WTC11 (cell line): ENCODE data around the gene CELF4.

Experiments used
- ETV6 ChIP-seq: sonication (generic); formaldehyde crosslinking; IDR thresholded peaks from 2 replicates; pipeline ENCODE4 v1.8.1; 2022; ENCODE audit warnings: mild to moderate bottlenecking, missing genetic modification reagents
- KAT7 ChIP-seq: sonication (generic); formaldehyde crosslinking; IDR thresholded peaks from 2 replicates; pipeline ENCODE4 v1.8.1; 2023; ENCODE audit warnings: missing genetic modification reagents, mild to moderate bottlenecking, borderline replicate concordance
- ZNF232 ChIP-seq: sonication (generic); formaldehyde crosslinking; IDR thresholded peaks from 2 replicates; pipeline ENCODE4 v1.8.0; 2022; ENCODE audit warnings: mild to moderate bottlenecking, missing genetic modification reagents
- TF ChIP-seq, protein P1 (sequence below): fragments of 200-600 bp; IDR thresholded peaks from 2 replicates; pipeline ENCODE4 v1.8.0; 2022; ENCODE audit warnings: antibody characterized with exemption
- TF ChIP-seq, protein P2 (sequence below): sonication (generic); formaldehyde crosslinking; IDR thresholded peaks from 2 replicates; pipeline ENCODE4 v1.8.0; 2023; ENCODE audit warnings: missing genetic modification reagents, mild to moderate bottlenecking, borderline replicate concordance

DNA sequence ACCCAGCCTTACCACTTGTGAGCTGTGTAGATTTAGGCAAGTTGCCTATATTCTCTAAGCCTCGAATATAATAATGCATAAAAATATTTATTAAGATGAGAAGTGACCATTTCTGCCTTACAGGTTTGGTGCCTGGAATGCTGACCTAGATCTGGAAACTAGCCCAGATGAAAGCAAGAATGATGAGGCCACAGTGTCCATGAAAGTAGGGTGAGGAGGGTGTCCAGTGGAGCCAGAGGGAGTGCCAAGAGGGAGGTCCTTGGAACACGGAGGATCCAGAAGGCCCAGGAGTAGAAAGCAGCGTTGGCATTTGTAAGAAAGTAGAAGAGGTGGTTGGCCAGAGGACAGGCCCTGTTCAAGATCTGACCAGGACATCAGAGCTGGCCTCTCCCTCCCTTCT is 334.3 kb downstream of the CELF4 start:
- TF ChIP-seq, protein P1, sequence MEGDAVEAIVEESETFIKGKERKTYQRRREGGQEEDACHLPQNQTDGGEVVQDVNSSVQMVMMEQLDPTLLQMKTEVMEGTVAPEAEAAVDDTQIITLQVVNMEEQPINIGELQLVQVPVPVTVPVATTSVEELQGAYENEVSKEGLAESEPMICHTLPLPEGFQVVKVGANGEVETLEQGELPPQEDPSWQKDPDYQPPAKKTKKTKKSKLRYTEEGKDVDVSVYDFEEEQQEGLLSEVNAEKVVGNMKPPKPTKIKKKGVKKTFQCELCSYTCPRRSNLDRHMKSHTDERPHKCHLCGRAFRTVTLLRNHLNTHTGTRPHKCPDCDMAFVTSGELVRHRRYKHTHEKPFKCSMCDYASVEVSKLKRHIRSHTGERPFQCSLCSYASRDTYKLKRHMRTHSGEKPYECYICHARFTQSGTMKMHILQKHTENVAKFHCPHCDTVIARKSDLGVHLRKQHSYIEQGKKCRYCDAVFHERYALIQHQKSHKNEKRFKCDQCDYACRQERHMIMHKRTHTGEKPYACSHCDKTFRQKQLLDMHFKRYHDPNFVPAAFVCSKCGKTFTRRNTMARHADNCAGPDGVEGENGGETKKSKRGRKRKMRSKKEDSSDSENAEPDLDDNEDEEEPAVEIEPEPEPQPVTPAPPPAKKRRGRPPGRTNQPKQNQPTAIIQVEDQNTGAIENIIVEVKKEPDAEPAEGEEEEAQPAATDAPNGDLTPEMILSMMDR = no peak
- TF ChIP-seq, protein P2, sequence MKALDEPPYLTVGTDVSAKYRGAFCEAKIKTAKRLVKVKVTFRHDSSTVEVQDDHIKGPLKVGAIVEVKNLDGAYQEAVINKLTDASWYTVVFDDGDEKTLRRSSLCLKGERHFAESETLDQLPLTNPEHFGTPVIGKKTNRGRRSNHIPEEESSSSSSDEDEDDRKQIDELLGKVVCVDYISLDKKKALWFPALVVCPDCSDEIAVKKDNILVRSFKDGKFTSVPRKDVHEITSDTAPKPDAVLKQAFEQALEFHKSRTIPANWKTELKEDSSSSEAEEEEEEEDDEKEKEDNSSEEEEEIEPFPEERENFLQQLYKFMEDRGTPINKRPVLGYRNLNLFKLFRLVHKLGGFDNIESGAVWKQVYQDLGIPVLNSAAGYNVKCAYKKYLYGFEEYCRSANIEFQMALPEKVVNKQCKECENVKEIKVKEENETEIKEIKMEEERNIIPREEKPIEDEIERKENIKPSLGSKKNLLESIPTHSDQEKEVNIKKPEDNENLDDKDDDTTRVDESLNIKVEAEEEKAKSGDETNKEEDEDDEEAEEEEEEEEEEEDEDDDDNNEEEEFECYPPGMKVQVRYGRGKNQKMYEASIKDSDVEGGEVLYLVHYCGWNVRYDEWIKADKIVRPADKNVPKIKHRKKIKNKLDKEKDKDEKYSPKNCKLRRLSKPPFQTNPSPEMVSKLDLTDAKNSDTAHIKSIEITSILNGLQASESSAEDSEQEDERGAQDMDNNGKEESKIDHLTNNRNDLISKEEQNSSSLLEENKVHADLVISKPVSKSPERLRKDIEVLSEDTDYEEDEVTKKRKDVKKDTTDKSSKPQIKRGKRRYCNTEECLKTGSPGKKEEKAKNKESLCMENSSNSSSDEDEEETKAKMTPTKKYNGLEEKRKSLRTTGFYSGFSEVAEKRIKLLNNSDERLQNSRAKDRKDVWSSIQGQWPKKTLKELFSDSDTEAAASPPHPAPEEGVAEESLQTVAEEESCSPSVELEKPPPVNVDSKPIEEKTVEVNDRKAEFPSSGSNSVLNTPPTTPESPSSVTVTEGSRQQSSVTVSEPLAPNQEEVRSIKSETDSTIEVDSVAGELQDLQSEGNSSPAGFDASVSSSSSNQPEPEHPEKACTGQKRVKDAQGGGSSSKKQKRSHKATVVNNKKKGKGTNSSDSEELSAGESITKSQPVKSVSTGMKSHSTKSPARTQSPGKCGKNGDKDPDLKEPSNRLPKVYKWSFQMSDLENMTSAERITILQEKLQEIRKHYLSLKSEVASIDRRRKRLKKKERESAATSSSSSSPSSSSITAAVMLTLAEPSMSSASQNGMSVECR (CRISPR knock-in tag) = no peak
- no peak for TF ChIP-seq ETV6 (CRISPR knock-in tag)
- TF ChIP-seq KAT7 (CRISPR knock-in tag) = no peak
- TF ChIP-seq ZNF232 (CRISPR knock-in tag) = no peak
